Kidney tubule cell (primary cell): ENCODE data around the gene LRRC17.

Source experiments
- DNase-seq: peaks from one replicate; pipeline ENCODE4 v3.0.0-alpha.2; 2018; ENCODE audit warnings: low spot score

LRRC17 gene

GRCh38 chr7:102988088-102988487, 75.3 kb downstream of the LRRC17 start:
- DNase-seq = no peak

- no peak for DNase-seq
Measured at GRCh38 chr7:102988631-102989560, 76.1 kb downstream of the LRRC17 start.

- no peak for DNase-seq
Measured at GRCh38 chr7:102990642-102991041, 77.8 kb downstream of the LRRC17 start.

GRCh38 chr7:102991077-102991539, 78.3 kb downstream of the LRRC17 start:
- DNase-seq = no peak

- DNase-seq = peak; percentile 91
Measured at GRCh38 chr7:102991540-102992214, 78.9 kb downstream of the LRRC17 start.

- DNase-seq = no peak
Measured at GRCh38 chr7:102992509-102992937, 79.7 kb downstream of the LRRC17 start.

- DNase-seq = peak; percentile 65
Measured at GRCh38 chr7:102992938-102993717, 80.3 kb downstream of the LRRC17 start.

GRCh38 chr7:102993718-102994029, 80.9 kb downstream of the LRRC17 start:
- DNase-seq = no peak

GRCh38 chr7:102994567-102994966, 81.8 kb downstream of the LRRC17 start:
- no peak for DNase-seq
